ENCODE measurements around the gene ANGPTL4. TPM values are rescaled to one million over a fixed set of nuclear protein-coding genes. Genes with fewer than 3 reads are reported as not detected.

The ANGPTL4 gene
- total and polyA plus RNA-seq, 9 of the 15 experiments (the other 6 are each of a cell fraction or from before 2014, with no cell fraction given) = 0.05 to 0.77 (median 0.22) TPM; not detected in 4

GRCh38 chr19:8389891-8390616 is 26.1 kb downstream of the ANGPTL4 start, which contains the start of gene RAB11B (continued):
- TF ChIP-seq FOXP1 (CRISPR knock-in tag; IDR thresholded peaks at IDR 0.05) (peak; percentile 86; the same call in 1 of the 2 replicates), EGR1 (conservative IDR thresholded peaks at IDR 0.05) (peak; percentile 61), LEF1 (IDR thresholded peaks at IDR 0.05) (0 out of 2 replicates have a peak, but pooled peaks have one; percentile 53), ESRRA (IDR thresholded peaks at IDR 0.05; ENCODE audit: borderline replicate concordance, low read depth) (peak; percentile 72; the same call in 1 of the 2 replicates), MEIS2 (IDR thresholded peaks at IDR 0.05; ENCODE audit: partially characterized antibody) (peak; percentile 99)

- peak overlapping the region; percentile 98 to 99 for H3K9ac ChIP-seq (ENCODE audit: insufficient read depth in 1 of 2, low read depth in 2 of 2, low read length in 2 of 2)
- ChIA-PET POLR2A (interaction anchor here (0.5 to 2.2 kb wide), 19 partner anchors 10 to 398 kb away, joined by 3 to 18 read pairs (median 4); partner anchors contain the start of genes HNRNPM, MARCHF2, NDUFA7 and RPS28), CTCF (ENCODE audit: low intra/inter-chr PET ratio) (interaction anchor here (0.5 kb wide), 1 partner anchor 190 kb away, joined by 3 read pairs; no protein-coding TSS in a partner anchor)
- DNase-seq (ENCODE audit: extremely low read depth in 1 of 4, low spot score in 3 of 4) = peak; percentile 94 to 96 (median 95)
- peak overlapping the region; percentile 20; the same call in 1 of the 2 replicates for H2AFZ ChIP-seq (ENCODE audit: low read depth, low read length)
- 0 out of 3 replicates have a peak, but pooled peaks cover 6% of the 10 kb centered on the region for H3K36me3 ChIP-seq (ENCODE audit: control insufficient read depth, insufficient read depth, low read length)
- H3K27me3 ChIP-seq (ENCODE audit: control insufficient read depth in 2 of 2, insufficient read depth in 2 of 2, low read length in 2 of 2) = no peaks in the 10 kb centered on the region
- in situ Hi-C loops (cut with MboI) (no loop called here), intact Hi-C loops (cut with micrococcal nuclease) (no loop called here)
- peak; percentile 86 for ATAC-seq
- 0% methylated on average over 16 of the region's 28 CpGs for WGBS (ENCODE audit: insufficient coverage, low coverage, missing lambda C conversion rate)
- H3K4me1 ChIP-seq (replicated peaks in 1 of 2; ENCODE audit: control insufficient read depth in 2 of 2, insufficient read depth in 2 of 2, low read length in 2 of 2) = peaks cover 17 to 39% of the 10 kb centered on the region in 2 experiments; a peak in 4 of 5 replicates
- H4K20me1 ChIP-seq (replicated peaks; ENCODE audit: control insufficient read depth, insufficient read depth, low read length) = peaks cover 21% of the 10 kb centered on the region
- FAIRE-seq = peak; percentile 88
- peak overlapping the region; percentile 70 for H3K4me2 ChIP-seq (ENCODE audit: insufficient read depth, low read length)
- peaks cover 39% of the 10 kb centered on the region for H3K79me2 ChIP-seq (ENCODE audit: control insufficient read depth, insufficient read depth, low read length)
- no peaks in the 10 kb centered on the region for H3K9me1 ChIP-seq (ENCODE audit: control insufficient read depth, insufficient read depth, low read length)
- no TSS peak for BruUV-seq (replicated peaks)
- peak overlapping the region; percentile 67 for H3K4me3 ChIP-seq
- H3K27ac ChIP-seq (ENCODE audit: extremely low read depth, low read depth, low read length) = peak overlapping the region; percentile 94
- peaks cover 4% of the 10 kb centered on the region for H3K9me3 ChIP-seq (replicated peaks; ENCODE audit: control insufficient read depth, insufficient read depth, low read depth, low read length)
- no peak for TF ChIP-seq ZNF518B (CRISPR knock-in tag; IDR thresholded peaks at IDR 0.05)
- TF ChIP-seq ZBTB9 (CRISPR knock-in tag; IDR thresholded peaks at IDR 0.05) = no peak
- TF ChIP-seq TGIF2 (CRISPR knock-in tag; IDR thresholded peaks at IDR 0.05) = no peak
- no peak for TF ChIP-seq KHSRP (IDR thresholded peaks at IDR 0.05)
- no peak for TF ChIP-seq SNRNP70 (optimal IDR thresholded peaks at IDR 0.05; ENCODE audit: low read depth, low read length)
- no peak for TF ChIP-seq JUN (IDR thresholded peaks at IDR 0.05; ENCODE audit: borderline replicate concordance, low read depth, low read length)
- no peak for TF ChIP-seq JUN (CRISPR knock-in tag; IDR thresholded peaks at IDR 0.05; ENCODE audit: borderline replicate concordance)
Measured at GRCh38 chr19:8390617-8390981, 26.6 kb downstream of the ANGPTL4 start.
